ENCODE results near the gene ABHD6.
"Not testable (repeated sequence)": the region's sequence is repeated elsewhere in the genome, so short reads cannot be mapped to it uniquely, and the experiment has no call there.

Gene ABHD6

GRCh38 chr3:58285334-58285733 lies 47.7 kb downstream of the ABHD6 start:
- DNase-seq, result no peak

DNA sequence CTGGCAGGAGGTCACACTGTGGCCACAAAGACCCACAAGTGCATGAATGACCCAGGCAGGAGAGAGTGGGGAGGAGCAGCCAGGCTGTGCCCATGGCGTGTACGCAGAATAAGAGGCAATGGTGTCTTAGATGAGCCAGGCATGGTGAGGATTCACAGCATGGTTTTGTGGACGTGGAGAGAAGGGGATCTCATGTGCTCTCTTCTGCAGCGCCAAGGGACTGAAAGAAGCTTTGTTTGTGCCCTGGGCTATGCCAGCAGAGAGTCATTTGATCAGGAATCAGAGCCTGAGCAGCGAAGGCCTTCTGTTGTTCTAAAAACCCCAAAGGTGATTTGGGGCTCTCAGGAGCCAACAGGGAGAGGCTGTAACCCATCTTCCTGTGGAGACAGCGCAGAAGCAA lies 49.8 kb downstream of the ABHD6 start:
- no peak for DNase-seq

GRCh38 chr3:58288011-58288728 lies 50.6 kb downstream of the ABHD6 start:
- peak; percentile 12 for DNase-seq

DNA sequence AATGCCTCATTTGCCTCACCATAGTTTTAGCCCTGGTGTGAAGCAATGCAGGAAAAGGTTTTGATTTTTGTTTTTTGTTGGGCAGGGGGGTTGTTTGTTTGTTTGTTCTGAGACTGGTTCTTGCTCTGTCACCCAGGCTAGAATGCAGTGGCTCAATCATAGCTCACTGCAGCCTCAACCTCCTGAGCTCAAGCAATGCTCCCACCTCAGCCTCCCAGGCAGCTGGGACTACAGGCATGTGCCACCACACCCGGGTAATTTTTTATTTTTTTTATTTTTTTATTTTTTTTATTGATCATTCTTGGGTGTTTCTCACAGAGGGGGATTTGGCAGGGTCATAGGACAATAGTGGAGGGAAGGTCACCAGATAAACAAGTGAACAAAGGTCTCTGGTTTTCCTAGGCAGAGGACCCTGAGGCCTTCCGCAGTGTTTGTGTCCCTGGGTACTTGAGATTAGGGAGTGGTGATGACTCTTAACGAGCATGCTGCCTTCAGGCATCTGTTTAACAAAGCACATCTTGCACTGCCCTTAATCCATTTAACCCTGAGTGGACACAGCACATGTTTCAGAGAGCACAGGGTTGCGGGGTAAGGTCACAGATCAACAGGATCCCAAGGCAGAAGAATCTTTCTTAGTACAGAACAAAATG lies 51.5 kb downstream of the ABHD6 start:
- not testable (repeated sequence) for DNase-seq

DNA sequence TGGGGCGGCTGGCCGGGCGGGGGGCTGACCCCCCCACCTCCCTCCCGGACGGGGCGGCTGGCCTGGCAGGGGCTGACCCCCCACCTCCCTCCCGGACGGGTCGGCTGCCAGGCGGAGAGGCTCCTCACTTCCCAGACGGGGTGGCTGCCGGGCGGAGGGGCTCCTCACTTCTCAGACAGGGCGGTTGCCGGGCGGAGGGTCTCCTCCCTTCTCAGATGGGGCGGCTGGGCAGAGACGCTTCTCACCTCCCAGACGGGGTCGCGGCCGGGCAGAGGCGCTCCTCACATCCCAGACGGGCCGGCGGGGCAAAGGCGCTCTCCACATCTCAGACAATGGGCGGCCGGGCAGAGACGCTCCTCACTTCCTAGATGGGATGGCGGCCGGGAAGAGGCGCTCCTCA lies 52.9 kb downstream of the ABHD6 start:
- DNase-seq, result not testable (repeated sequence)

DNA sequence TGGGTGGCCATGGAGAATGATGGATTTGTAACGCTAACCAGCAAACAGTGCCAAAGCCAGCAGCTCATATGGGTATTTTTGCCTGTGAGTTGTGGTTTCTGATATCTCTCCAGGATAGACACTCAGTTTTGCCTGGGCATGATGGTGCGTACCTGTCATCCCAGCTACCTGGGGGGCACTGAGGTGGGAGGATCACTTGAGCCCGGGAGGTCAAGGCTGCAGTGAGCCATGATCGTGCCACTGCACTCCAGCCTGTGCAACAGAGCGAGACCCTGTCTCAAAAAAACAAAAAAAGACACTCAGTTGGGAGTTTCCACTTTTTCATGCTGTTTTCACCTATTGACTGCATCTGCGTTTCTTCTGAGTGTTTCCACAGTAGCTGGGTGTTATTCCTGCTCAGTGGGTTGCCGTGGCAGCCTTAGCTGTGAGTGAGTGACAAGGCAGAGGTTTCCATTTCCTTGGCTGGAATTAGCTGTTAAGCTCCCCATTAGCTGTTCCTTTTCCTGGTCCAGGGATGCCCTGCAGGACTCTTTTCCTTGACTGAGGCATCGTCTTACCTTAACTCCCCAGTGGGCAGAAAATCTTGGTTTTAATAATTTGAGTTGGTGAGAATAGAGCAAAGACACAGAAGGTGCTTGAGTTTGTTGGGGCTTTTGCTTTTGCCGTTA lies 54.2 kb downstream of the ABHD6 start:
- no peak for DNase-seq

DNA sequence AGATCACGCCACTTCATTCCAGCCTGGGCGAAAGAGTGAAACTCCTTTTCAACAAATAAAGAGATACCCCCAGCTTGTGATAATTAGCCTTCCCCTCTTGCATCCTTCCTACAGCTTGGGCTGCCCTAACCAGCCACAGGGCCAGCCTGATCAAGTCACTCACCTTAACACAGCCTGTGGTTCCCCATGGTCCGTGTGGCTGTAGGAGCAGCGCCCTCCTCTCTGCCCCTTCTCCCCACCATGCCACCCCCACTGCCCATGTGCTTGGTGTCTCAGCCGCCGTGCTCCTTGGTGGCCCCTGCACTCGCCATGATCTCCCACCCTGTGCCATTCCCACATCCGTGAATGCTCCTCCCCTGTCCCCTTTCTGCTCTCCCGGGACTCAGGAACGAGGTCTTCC lies 55.3 kb downstream of the ABHD6 start:
- no peak for DNase-seq

DNA sequence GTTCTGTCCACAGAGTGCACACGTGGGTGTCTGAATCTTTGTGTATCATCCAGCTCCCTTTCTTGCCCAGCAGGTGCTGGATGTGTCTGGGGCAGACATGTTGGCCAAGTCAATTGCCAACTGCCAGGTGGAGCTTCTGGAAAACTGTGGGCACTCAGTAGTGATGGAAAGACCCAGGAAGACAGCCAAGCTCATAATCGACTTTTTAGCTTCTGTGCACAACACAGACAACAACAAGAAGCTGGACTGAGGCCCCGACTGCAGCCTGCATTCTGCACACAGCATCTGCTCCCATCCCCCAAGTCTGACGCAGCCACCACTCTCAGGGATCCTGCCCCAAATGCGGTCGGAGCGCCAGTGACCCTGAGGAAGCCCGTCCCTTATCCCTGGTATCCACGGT lies 55.9 kb downstream of the ABHD6 start:
- DNase-seq, result peak; percentile 24

DNA sequence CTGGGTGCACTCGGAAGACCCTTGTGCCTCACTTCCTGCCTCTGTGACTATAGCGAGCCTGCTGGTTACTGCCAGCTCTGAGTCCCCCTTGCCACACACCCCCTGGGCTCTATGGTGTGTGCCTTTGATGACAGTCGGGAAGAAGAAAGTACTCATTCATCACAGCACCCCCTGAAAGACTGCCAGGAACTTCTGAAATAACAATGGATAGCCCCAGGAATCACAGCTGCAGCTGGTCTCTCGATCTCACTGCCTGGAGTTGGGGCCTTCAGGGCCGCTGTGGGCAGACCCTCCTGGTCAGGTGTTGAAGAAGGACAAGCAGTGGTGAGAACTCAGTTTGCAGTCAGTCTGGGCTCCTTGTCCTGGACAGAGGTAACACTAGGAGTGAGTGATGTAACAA lies 58.7 kb downstream of the ABHD6 start:
- no peak for DNase-seq

DNA sequence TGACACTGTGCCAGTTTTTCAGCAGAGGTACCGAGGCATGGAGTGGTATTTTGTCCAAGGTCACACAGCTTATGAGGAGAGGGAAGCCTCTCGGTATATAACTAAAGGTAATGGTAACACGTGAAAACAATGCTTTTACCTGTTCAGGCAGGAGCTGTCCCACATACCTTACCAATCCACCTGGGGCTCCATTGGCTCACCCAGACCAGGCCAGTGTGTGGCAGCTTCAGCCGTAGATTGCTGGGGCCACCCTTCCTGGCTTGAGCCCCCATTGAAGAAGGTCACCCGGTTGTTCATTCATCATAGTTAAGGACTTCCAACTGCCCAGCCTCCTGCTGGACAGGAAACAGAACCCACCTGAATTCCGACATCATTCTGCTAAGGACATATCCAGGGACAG lies 59.3 kb downstream of the ABHD6 start:
- no peak for DNase-seq

DNA sequence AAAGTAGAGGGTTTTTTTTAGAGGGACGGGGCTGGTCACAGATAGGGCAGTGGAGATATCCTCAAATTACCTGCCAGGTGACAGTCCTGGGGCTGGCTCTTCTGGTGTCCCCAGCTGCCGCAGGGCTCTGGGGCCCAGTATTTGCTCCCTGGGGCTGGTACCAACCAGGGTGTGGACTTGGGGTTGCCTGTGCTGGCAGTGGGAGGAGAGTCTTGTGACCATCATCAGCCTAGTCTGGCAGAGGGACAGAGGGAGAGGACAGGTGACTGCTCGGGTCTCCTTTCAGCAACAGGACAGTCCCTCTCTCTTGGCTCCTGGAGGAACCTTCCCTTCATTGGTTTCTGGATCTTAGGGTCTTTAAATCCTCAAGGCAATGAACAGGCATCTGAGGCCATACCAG lies 60.6 kb downstream of the ABHD6 start:
- no peak for DNase-seq

GRCh38 chr3:58299075-58299474 lies 61.5 kb downstream of the ABHD6 start:
- no peak for DNase-seq

GRCh38 chr3:58299839-58300516 lies 62.4 kb downstream of the ABHD6 start:
- DNase-seq, result no peak

GRCh38 chr3:58305882-58306711 lies 68.5 kb downstream of the ABHD6 start, which contains the start of the genes HTD2 and RPP14:
HTD2 (plus strand) TSS chr3:58306520; CDS start chr3:58317614, 11,094 bp downstream.
RPP14 (plus strand) TSS chr3:58306245; CDS start chr3:58310330, 4,085 bp downstream.
- DNase-seq, result peak; percentile 63

DNA sequence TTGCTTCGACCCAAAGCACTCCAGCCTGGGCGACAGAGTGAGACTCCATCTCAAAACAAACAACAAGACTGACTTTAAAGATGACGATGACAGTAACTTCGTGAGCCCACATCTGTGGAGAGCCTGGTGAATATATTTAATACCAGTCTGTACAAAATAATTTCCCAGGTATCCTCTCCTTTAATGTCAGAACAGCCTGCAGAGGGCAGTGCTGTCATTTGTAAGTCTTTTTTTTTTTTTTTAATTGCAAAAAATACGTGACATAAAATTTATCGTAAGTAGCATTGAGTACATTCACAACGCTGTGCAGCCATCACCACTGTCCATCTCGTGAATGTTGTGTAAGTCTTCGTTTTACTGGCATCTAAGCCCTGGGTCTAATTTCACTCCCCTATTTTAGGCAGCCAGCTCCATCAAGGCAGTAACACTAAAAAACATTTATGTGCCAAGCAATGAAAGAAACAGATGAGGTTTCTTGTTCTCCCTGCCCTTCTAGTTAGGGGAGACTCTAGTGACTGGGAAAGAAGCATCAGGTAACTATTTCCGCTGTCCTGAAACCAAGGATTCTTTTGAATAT lies 70.1 kb downstream of the ABHD6 start:
- DNase-seq, result peak; percentile 1

DNA sequence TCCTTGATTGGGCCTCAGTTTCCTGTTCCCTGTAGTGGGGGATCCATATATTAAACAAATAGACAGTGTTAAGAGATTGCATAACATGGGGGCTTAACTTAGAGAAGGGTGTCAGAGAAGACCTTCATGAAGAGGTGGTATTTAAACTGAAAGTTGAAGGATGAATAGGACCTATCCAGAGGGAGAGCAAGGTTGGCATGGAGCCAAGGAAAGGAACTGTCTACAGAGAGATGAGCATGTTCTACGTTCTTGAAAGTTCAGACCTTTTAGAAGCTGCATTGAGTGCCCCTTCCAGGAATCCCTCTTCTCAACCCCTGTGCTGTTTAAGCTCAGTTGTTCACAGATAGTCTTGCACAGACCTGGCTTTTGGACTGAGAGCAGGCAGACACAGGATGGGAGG lies 71.1 kb downstream of the ABHD6 start:
- no peak for DNase-seq

GRCh38 chr3:58317811-58318210 lies 80.2 kb downstream of the ABHD6 start:
- DNase-seq, result no peak

GRCh38 chr3:58321791-58322190 lies 84.2 kb downstream of the ABHD6 start:
- DNase-seq, result no peak

- DNase-seq, result no peak
These were observed 85.2 kb downstream of the ABHD6 start for GRCh38 chr3:58322793-58323192.

- DNase-seq, result no peak
These were observed 86.2 kb downstream of the ABHD6 start for GRCh38 chr3:58323529-58324390.
